Activated T-helper 1 cell treated with anti-CD3 and anti-CD28 coated beads, Interleukin-12 subunit alpha, Interleukin-12 subunit beta, Interleukin-2, Interleukin-4 antibody, amounts not matched to agents 30 ng/mL and 10 ng/mL and 1 ng/mL, durations not matched to agents 14 hours and 24 hours and 36 hours (primary cell): ENCODE results near the gene CTBS. TPM values are rescaled to one million over a fixed set of nuclear protein-coding genes. Genes with fewer than 3 reads are reported as not detected.

Experiments
- DNase-seq: peaks from one replicate; pipeline ENCODE4 v3.0.0; 2021; ENCODE audit warnings: low spot score
- H3K27ac Mint-ChIP-seq: one replicate; pipeline ENCODE4 v1.8.0; 2021; ENCODE audit warnings: mild to moderate bottlenecking, mixed read lengths
- H3K27me3 Mint-ChIP-seq: one replicate; pipeline ENCODE4 v1.8.0; 2022; ENCODE audit warnings: mild to moderate bottlenecking, moderate library complexity, mixed read lengths; ENCODE audit not compliant: insufficient read depth
- H3K36me3 Mint-ChIP-seq: one replicate; pipeline ENCODE4 v1.8.0; 2021; ENCODE audit warnings: low read depth, mixed read lengths
- H3K4me1 Mint-ChIP-seq: one replicate; pipeline ENCODE4 v1.8.0; 2021; ENCODE audit warnings: low read depth, mixed read lengths
- H3K4me3 Mint-ChIP-seq: one replicate; pipeline ENCODE4 v1.8.0; 2021; ENCODE audit warnings: mild to moderate bottlenecking, moderate library complexity, mixed read lengths
- H3K9me3 Mint-ChIP-seq: one replicate; pipeline ENCODE4 v1.8.0; 2021; ENCODE audit warnings: mixed read lengths
- intact Hi-C: fragments of 100-400 bp; cut with micrococcal nuclease; formaldehyde crosslinking; loops from one replicate; pipeline ENCODE4 v1.15.1; 2024
- total RNA-seq: library from RNA; stranded (reverse); gene quantifications from 2 replicates; pipeline ENCODE4 v1.2.3, GENCODE V29; 2022

The CTBS gene
- total RNA-seq, 1 donor from 2014 or later: 14.2 TPM

DNA sequence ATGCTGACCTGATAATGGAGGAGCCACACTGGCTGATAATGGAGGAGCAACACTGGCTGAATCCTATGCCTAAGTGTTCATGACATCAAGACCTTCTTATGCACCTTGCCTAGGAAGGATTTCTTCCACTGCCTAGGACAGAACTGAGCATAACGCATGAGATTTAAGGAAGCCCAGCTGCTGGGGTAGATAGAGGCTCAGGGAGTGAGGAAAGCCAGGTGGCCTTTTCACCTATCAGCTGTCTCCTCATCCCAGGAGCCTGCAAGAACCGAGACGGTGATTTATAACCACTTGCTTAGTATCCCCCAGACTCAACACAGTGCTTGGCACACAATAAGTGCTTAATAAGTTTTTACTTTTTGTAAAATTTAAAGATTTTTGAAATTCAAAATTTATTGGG lies 7.4 kb upstream of the CTBS start:
- Mint-ChIP-seq H3K27ac (no peak overlapping the region), H3K36me3 (peaks cover 1% of the 10 kb centered on the region), H3K9me3 (no peaks in the 10 kb centered on the region), H3K4me1 (no peaks in the 10 kb centered on the region), H3K27me3 (peaks cover 3% of the 10 kb centered on the region), H3K4me3 (no peak overlapping the region)
- intact Hi-C loops: no loop called here
- no peak for DNase-seq

GRCh38 chr1:84574936-84575335 lies 696 bp upstream of the CTBS start:
- Mint-ChIP-seq H3K27ac (peak overlapping the region; percentile 96), H3K36me3 (peaks cover 24% of the 10 kb centered on the region), H3K4me3 (peak overlapping the region; percentile 98), H3K27me3 (peaks cover 4% of the 10 kb centered on the region), H3K4me1 (peaks cover 48% of the 10 kb centered on the region), H3K9me3 (no peaks in the 10 kb centered on the region)
- no peak for DNase-seq
- intact Hi-C loops: loop anchor here (1.0 to 10.0 kb wide), 10 partner anchors 34 to 1070 kb away; partner anchors contain the start of genes MCOLN2 and RPF1

DNA sequence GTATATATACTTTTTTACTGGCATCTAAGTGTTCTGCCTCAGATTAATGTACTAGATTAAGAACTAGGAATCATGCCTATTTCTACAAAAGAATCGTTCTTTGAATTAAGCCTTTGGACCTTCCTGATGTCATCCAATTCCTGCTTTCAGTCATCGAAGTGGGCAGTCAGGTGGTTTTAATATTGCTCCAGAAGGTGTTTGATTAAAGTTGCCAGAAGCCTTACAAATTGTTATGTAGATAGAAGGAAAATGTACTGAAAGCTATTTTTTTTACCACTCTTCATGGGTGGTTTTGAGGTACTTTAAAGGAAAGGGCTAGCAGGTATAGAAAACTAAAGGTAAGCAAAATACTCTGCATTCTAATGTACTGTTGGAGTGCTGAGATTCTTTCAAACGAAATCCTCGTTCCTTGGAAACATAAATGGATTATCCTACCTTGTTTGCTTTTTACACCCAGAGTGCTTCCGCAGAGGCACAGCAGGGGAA lies 716 bp downstream of the CTBS start:
- H3K27me3 Mint-ChIP-seq: peaks cover 2% of the 10 kb centered on the region
- H3K4me3 Mint-ChIP-seq: peak overlapping the region; percentile 98
- peaks cover 52% of the 10 kb centered on the region for H3K4me1 Mint-ChIP-seq
- peaks cover 34% of the 10 kb centered on the region for H3K36me3 Mint-ChIP-seq
- intact Hi-C loops: loop anchor here (1.0 to 10.0 kb wide), 12 partner anchors 26 to 1069 kb away; partner anchors contain the start of genes BCL10, GNG5, MCOLN2 and SPATA1
- no peak for DNase-seq
- peak overlapping the region; percentile 100 for H3K27ac Mint-ChIP-seq
- no peaks in the 10 kb centered on the region for H3K9me3 Mint-ChIP-seq

GRCh38 chr1:84571150-84571535 lies 3.1 kb downstream of the CTBS start:
- H3K4me1 Mint-ChIP-seq: peaks cover 66% of the 10 kb centered on the region
- no peak overlapping the region for H3K27ac Mint-ChIP-seq
- H3K9me3 Mint-ChIP-seq: no peaks in the 10 kb centered on the region
- intact Hi-C loops: loop anchor here (5.0 to 10.0 kb wide), 6 partner anchors 181 to 1066 kb away; partner anchors contain the start of gene MCOLN2
- H3K36me3 Mint-ChIP-seq: peaks cover 45% of the 10 kb centered on the region
- H3K27me3 Mint-ChIP-seq: peaks cover 2% of the 10 kb centered on the region
- no peak for DNase-seq
- no peak overlapping the region for H3K4me3 Mint-ChIP-seq

DNA sequence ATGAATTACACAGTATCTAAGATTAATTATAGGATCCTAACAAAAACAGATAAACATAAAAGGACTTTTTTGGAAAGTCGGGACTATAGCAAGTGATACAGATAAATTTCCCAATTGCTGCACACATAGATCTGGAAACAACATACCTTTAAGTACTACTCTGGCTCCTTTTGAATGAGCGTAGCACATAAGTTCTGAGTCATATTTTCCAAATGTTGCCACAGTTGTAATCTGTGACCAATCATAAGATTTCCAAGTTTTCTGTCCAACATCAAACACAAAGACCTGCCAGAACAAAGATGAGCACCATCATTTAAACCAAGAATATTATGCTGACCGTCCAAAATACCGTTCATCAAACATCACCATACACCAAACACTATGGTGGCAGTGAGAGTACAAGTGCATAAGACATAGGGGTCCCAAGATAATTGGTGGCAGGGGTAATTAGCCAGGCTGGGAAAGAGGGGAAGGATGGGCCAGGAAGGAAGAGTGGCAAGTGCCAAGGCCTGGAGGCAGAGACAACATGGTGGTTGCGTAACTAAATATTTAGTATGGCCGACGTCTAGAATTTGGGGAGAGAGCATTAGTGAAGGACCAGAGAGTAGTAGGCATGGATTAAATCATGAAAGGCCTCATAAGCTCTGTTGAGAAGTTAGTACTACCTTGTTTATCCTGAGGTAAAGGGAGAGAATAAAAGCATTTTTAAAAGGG lies 3.6 kb downstream of the CTBS start:
- Mint-ChIP-seq H3K4me3 (peak overlapping the region; percentile 6), H3K36me3 (peaks cover 45% of the 10 kb centered on the region), H3K27ac (peak overlapping the region; percentile 57), H3K4me1 (peaks cover 66% of the 10 kb centered on the region), H3K27me3 (peaks cover 2% of the 10 kb centered on the region), H3K9me3 (no peaks in the 10 kb centered on the region)
- DNase-seq: no peak
- intact Hi-C loops: loop anchor here (5.0 to 10.0 kb wide), 6 partner anchors 182 to 1066 kb away; partner anchors contain the start of gene MCOLN2

GRCh38 chr1:84569216-84569615 lies 5.0 kb downstream of the CTBS start:
- Mint-ChIP-seq H3K9me3 (no peaks in the 10 kb centered on the region), H3K36me3 (peaks cover 45% of the 10 kb centered on the region), H3K4me3 (no peak overlapping the region), H3K27me3 (peaks cover 2% of the 10 kb centered on the region), H3K27ac (no peak overlapping the region), H3K4me1 (peaks cover 53% of the 10 kb centered on the region)
- no peak for DNase-seq
- intact Hi-C loops: no loop called here

DNA sequence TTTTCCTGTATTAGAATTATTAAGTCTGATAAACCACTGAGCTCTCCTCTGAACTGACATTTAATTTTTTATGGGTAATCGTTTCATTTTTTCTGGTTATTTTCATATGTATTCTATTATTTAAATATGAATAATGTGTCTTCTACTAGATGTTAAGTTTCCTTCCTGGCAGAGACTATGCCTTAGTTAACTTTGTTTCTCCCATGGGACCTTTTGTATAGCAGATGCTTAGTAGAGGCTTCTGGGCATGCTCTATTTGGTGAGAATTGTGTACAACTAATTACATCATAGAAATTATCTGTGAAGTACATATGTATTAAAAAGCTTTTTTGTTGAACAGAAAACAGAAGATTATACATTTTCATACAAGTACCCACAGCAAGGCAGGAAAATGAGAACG lies 23.4 kb downstream of the CTBS start:
- no peak for DNase-seq
- intact Hi-C loops: no loop called here
- Mint-ChIP-seq H3K36me3 (peaks cover 10% of the 10 kb centered on the region), H3K27ac (no peak overlapping the region), H3K9me3 (no peaks in the 10 kb centered on the region), H3K4me1 (no peaks in the 10 kb centered on the region), H3K4me3 (no peak overlapping the region), H3K27me3 (no peaks in the 10 kb centered on the region)

GRCh38 chr1:84541679-84542078 lies 32.6 kb downstream of the CTBS start:
- Mint-ChIP-seq H3K9me3 (no peaks in the 10 kb centered on the region), H3K27me3 (no peaks in the 10 kb centered on the region), H3K27ac (no peak overlapping the region), H3K4me3 (no peak overlapping the region), H3K4me1 (peaks cover 35% of the 10 kb centered on the region), H3K36me3 (peaks cover 9% of the 10 kb centered on the region)
- no peak for DNase-seq
- intact Hi-C loops: loop anchor here (1.0 to 2.0 kb wide), 2 partner anchors 33 to 99 kb away; partner anchors contain the start of gene CTBS

DNA sequence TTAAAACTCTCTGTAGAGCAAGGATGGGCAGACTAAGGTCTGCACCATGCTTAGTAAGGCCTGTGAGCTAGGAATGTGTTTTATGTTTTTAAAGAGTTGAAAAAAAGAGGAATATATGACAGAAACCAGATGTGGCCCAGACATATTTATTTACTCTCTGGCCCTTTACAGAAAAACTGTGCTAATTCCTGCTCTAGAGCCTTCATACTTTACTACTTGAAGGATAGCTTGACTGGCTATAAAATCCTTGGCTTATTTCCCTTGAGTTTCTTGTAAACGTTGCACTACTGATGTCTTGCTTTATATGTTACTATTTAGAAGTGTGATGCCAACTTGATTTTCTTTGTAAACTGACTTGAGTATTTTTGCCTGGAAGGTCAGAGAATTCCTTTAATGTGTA lies 33.5 kb downstream of the CTBS start:
- no peak overlapping the region for H3K27ac Mint-ChIP-seq
- H3K4me3 Mint-ChIP-seq: no peak overlapping the region
- no peak for DNase-seq
- peaks cover 35% of the 10 kb centered on the region for H3K4me1 Mint-ChIP-seq
- H3K36me3 Mint-ChIP-seq: peaks cover 8% of the 10 kb centered on the region
- intact Hi-C loops: loop anchor here (1.0 to 2.0 kb wide), 2 partner anchors 34 to 98 kb away; partner anchors contain the start of gene CTBS
- no peaks in the 10 kb centered on the region for H3K9me3 Mint-ChIP-seq
- no peaks in the 10 kb centered on the region for H3K27me3 Mint-ChIP-seq

DNA sequence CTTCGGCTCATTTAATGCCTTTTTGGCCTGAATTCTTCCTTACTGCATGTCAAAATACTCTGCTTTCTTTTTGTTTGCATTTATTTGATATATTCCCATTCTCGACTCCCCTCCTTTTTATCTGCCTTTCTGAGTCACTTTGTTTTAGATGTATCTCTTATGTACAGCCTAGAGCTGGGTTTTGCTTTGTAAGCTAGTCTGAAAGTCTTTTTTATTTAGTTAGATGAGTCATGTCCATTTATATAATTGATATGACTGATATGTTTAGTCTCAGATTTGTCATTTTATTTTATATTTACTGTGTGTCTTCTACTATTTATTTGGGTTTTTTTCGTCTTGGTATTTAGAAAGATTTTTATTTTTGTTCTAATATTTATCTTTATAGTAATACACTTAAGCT lies 34.3 kb downstream of the CTBS start:
- Mint-ChIP-seq H3K27me3 (no peaks in the 10 kb centered on the region), H3K36me3 (peaks cover 8% of the 10 kb centered on the region), H3K27ac (no peak overlapping the region), H3K4me3 (no peak overlapping the region), H3K9me3 (no peaks in the 10 kb centered on the region), H3K4me1 (peaks cover 38% of the 10 kb centered on the region)
- no peak for DNase-seq
- intact Hi-C loops: loop anchor here (2.0 kb wide), 2 partner anchors 33 to 35 kb away; partner anchors contain the start of genes CTBS, GNG5 and SPATA1

GRCh38 chr1:84538599-84538998 lies 35.6 kb downstream of the CTBS start:
- H3K27me3 Mint-ChIP-seq: no peaks in the 10 kb centered on the region
- H3K9me3 Mint-ChIP-seq: no peaks in the 10 kb centered on the region
- H3K4me3 Mint-ChIP-seq: peak overlapping the region; percentile 43
- no peak overlapping the region for H3K27ac Mint-ChIP-seq
- DNase-seq: no peak
- peaks cover 40% of the 10 kb centered on the region for H3K4me1 Mint-ChIP-seq
- H3K36me3 Mint-ChIP-seq: peaks cover 8% of the 10 kb centered on the region
- intact Hi-C loops: loop anchor here (2.0 kb wide), 1 partner anchor 32 kb away; the partner anchor contains the start of genes GNG5 and SPATA1

DNA sequence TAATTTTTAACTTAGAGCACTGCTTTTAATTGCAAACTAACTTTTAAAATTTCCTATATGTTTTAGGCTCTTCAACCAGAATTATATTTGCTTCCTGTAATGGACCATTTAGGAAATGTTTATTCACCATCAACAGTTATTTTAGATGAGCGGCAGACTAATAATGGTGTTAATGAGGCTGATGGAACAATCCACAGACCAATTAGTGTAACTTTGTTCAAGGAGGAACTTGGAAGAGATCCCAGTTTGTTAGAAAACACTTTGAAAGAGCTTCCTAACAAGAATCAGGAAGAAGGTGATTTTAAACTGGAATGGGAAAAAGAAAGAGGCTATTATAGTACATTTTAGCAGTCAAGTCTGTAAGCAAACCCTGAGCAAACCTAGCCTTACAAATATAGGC lies 48.5 kb downstream of the CTBS start:
- Mint-ChIP-seq H3K27me3 (peaks cover 2% of the 10 kb centered on the region), H3K4me3 (no peak overlapping the region), H3K9me3 (no peaks in the 10 kb centered on the region), H3K27ac (no peak overlapping the region), H3K36me3 (peaks cover 1% of the 10 kb centered on the region), H3K4me1 (no peaks in the 10 kb centered on the region)
- intact Hi-C loops: no loop called here
- DNase-seq: no peak

- no peaks in the 10 kb centered on the region for H3K4me1 Mint-ChIP-seq
- peaks cover 1% of the 10 kb centered on the region for H3K36me3 Mint-ChIP-seq
- peaks cover 2% of the 10 kb centered on the region for H3K27me3 Mint-ChIP-seq
- H3K27ac Mint-ChIP-seq: no peak overlapping the region
- no peaks in the 10 kb centered on the region for H3K9me3 Mint-ChIP-seq
- intact Hi-C loops: no loop called here
- DNase-seq: no peak
- H3K4me3 Mint-ChIP-seq: no peak overlapping the region
Measured at GRCh38 chr1:84524590-84524989, 49.6 kb downstream of the CTBS start.
